Stimulated activated CD8-positive, alpha-beta memory T cell treated with anti-CD3 and anti-CD28 coated beads, Interleukin-12 subunit alpha, Interleukin-12 subunit beta, amount 100 ng/mL, for 4 hours (primary cell): ENCODE data around the gene ARFGEF3.
"Not testable (repeated sequence)": the region's sequence is repeated elsewhere in the genome, so short reads cannot be mapped to it uniquely, and the experiment has no call there.

Source experiments
- DNase-seq: peaks from one replicate; pipeline ENCODE4 v3.0.0-alpha.2; 2020; ENCODE audit warnings: low read depth

The ARFGEF3 gene

DNA sequence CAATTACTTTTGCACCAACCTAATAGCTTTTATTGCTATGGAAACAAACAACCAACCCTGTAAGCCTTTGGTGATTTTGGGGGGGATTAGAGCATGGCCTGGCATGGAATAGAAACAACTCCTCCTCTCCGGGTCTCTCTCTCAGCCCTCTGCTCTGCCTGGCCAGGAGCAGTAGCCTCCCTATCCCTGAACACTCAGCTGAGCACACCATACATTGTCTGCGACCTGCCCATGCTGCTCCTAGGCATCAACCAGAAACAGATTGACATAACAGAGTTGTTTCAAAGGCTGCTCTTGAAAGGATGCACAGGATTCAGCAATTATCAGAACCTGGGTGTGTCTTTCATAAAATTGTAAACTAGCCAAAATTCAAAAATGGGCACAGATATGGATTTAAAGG lies 186.1 kb downstream of the ARFGEF3 start:
- no peak for DNase-seq

DNA sequence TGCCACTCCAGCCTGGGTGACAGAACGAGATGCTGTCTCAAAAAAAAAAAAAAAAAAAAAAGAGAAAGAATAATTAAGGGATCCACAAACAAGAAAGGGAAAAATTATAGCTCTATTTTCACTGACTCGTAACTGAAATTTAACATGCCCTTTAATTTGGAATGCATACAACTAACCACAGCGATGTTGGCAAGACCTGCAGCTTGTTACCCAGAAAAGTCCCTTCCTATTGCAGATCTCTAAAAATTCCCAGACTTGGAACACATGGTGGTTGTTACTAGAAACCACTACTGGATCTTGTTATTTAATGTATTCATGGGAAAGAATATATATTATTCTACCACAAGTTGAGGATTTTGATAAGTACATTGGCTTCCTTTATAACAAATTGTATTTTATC lies 188.2 kb downstream of the ARFGEF3 start:
- DNase-seq: no peak

DNA sequence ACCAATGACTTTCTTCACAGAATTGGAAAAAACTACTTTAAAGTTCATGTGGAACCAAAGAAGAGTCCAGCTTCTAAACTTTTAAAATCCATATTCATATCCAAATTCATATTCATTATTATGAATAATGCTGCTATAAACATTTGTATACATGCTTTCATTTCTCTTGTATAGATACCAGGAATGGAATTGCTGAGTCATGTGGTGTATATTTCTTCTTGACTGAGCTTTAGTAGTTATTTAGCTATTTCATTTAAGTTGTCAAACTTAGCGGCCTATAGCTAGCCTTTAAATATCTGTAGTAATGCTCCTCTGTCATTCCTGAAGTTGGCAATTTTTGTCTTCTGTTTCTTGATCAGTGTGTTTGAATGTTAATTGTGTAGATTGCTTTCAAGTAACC lies 196.2 kb downstream of the ARFGEF3 start:
- no peak for DNase-seq

DNA sequence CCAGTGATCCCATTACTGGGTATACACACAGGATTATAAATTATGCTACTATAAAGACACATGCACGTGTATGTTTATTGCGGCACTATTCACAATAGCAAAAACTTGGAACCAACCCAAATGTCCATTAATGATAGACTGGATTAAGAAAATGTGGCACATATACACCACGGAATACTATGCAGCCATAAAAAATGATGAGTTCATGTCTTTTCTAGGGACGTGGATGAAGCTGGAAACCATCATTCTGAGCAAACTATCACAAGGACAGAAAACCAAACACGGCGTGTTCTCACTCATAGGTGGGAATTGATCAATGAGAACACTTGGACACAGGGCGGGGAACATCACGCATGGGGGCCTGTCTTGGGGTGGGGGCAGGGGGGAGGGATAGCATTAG lies 206.9 kb downstream of the ARFGEF3 start:
- not testable (repeated sequence) for DNase-seq

DNA sequence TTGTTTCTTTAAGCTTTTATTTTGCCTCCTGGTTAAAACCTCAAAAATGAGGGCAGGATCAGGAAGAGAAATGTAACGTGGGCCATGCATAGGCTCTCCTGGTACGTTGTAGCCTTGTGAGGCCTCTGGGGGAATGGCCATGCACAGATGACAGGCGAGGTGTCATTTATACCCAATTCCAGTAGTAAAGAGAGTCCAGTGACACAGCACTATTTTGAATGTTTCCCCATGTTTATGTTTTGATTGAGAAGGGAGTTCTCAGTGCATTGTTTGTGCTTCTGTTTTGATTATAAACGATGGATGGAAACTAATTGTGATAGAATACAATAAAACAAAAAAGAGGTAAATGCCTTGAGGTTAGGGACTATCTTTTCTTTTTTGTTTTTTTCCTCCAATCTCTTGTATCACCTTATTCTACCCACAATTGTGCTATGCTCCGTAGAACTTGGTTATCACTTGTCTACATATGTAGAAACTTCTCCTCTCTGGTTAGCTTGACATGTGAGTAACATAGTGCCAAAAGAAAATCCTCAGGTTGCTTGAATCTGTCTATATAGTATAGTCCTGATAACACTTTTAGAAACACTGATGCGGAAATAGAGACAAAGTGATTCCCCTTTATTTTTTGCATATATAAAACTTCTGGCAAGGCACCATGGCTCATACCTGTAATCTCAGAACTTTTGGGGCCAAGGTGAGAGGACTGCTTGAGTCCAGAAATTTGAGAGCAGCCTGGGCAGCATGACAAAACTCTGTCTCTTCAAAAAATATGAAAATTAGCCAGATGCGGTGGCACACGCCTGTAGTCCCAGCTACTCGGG lies 209.1 kb downstream of the ARFGEF3 start:
- DNase-seq: no peak

DNA sequence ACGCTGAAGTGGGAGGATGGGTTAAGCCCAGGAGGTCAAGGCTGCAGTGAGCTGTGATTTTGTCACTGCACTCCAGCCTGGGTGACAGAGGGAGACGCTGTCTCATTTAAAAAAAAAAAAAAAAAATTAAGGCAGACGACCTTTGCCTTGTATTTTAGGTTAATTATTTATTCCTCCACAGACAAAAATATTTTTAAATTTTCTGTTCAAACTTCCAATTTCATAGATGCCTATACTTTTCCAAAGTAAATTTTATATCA lies 209.6 kb downstream of the ARFGEF3 start:
- DNase-seq: no peak

DNA sequence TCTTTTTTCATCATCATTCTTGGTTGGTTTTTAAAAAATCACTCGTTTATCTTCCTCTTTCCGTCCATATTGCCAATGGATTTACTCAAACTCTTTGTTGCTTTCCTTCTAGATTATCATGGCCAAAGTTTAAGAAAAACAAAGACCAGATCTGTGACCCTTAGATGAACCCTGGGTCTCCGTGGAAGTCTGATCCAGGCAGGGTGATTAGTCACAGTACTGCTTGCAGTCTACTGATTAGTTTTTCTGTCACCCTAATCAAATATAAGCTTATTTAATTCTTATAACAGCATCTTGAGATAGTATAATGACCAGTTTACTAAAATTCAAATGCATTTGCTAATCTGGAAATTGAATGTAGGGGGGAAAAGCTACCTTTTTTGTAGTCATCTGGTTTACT lies 210.0 kb downstream of the ARFGEF3 start:
- DNase-seq: no peak

DNA sequence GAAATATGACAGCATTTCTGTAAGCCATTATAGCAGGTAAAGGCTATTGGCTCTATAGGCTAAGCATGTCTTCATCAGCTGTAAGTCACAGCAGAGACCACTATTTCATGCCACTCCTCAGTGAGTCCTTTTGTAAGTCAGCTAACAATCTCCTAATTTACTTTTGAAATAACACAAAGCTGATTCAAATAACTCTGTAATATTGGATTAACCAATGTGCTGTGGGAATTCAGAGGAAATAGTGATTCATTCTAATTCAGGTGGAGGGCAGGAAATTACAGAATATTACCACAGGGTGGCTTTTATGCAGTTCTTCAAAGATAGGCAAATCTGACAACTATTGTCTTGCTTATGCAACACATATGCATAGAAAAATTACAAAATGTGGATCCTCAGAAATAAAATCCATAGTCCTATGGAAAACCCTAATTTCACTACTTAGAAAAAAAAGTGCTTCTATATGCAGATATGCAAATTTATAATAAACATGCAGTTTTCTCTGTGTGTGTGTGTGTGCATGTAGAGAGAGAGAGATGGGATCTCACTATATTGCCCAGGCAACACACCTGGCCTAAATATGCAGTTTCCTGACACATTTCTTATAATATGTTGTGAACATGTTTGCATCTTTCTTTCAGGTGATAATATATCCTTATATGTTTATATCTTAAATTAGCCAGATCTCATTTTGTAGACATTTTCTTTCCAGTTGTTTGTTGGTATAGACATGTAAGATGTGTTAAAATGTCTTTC lies 211.1 kb downstream of the ARFGEF3 start:
- DNase-seq: no peak

DNA sequence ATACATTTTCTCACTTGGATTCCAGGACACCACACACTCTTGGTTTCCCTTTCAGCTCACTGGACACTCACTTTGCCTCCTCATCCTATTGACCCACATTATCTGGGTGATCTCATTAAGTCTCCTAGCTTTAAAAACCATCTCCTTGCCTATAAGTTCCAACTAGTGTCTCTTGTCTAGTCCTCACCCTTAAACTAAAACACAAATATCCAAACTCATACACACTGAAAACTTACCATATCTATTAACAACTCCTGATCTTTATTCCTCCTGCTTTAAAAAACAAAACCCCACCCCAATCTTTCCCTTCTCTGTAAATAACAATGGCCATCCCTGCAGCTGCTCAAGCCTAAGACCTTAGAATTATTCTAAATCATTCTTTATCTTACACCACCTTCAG lies 212.5 kb downstream of the ARFGEF3 start:
- DNase-seq: no peak

DNA sequence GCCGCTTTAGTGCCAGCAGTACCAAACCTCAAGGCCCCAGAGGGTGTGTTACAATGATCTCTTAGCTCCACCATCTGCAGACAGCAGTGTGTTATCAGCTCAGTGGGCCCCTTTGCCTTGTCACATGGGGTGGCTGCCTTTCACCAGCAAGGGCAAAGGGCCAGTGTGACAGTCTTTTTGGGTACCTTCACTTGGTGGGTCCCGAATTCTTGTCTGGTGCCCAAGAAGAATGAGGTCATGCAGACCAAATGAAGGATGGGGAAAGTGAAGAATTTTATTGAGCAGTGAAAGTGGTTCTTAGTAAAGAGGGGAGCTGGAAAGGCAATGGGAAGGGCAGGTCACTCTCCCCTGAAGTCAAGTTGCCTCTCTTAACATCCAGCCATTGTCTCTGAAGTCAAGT lies 213.1 kb downstream of the ARFGEF3 start:
- DNase-seq: no peak

DNA sequence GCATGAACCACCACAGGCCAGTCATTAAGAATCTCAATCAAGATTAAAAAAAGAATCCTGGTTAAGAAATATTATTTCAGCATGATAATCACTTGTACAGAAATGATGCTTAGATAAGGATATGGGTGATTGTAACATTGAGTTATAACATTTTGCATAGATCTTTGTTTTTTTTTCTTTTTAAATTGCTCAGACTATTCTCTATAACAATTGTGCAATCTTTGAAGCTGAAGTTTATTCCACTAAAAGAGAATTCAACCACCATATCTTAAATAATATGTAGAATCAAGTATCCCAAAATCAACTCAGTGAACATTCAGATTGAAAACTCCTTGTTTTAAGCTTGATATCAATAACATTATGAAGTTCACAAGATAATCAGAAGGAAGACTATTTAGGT lies 215.3 kb downstream of the ARFGEF3 start:
- no peak for DNase-seq

DNA sequence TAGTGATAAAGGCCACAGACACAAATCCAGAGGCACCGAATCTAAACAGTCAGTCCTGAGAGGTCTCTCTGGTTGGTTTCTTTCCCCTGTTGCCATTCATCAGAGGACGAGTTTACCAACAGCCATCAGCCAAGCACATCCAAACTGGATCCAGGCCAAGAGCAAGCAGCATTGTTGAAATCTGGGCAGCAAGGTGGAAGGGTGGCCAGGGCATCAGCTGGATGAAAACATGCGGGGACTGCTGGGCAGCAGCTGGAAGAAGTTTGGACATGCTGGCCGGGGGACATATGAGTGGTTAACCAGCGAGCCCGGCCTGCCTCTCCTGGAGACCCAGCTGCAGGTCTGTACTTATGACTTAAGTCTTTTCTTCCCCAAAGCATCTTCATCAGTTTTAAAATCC lies 216.1 kb downstream of the ARFGEF3 start, which contains the start of gene SMIM28:
TSS of gene SMIM28 (plus strand) at position 62 of the 400 bp plus-strand sequence. CDS start at position 230, 168 bp downstream.
- no peak for DNase-seq

DNA sequence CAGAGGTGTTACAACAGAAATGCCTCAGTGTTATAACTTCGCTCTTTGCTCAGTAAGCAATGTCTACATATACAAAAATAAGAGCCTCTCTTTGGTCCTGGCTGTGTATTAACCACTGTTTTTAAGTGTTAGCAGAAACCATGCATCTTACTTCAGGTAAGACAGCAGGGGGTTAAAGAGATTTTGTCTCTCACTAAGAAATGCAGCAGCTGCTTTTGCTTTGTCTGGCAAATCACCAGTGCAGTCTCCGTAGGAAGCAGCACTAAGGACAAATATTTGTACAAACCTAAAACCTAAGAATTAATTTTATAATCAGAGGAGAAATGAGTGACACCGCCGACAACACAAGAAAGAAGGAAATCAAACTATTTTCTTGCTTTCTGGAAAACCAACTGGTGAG lies 216.7 kb downstream of the ARFGEF3 start:
- DNase-seq: no peak

DNA sequence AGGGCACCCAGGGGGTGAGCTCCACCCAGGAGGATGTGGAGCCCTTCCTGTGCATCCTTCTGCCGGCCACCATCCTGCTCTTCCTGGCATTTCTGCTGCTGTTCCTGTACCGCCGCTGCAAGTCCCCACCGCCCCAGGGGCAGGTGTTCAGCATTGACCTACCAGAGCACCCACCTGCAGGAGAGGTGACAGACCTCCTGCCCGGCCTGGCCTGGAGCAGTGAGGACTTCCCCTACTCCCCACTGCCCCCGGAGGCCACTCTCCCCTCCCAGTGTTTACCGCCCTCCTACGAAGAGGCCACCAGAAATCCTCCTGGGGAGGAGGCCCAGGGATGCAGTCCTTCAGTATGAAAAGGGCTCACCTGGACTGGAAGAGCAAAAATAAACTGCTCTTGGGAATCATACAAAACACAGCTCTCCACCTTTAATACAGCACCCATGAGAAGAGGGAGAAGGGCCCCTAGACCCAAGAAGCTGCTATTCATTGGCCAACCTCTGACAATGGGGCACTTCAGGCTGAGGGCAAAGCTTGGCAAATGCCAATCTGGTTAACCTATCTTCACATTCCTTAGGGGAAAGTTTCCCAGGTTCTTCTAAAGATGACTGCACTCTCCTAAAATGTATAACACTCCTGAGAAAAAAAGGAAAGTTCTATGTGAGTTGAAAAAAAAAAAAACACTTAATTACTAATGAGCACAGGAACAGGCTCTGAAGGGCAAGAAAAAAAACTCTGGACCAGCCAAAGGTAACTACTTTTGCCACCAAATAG lies 220.9 kb downstream of the ARFGEF3 start:
- DNase-seq: no peak

DNA sequence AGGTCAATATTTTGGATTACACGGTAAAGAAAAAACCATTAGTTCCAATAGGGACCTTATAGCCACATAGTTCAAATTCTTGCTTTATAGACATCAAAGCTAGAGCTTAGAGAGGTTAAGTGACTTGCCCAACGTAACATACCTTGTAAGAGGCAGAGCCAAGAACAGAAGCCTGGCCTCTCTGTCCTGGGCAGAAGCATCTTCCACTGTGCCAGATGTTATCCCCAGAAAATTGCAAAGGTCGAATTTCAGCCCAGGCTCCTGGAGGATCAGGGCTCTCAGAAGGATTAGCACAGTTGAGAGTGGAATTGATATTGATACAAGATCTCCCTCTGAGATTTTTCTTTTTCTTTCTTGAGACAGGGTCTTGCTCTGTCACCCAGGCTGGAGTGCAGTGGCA lies 222.0 kb downstream of the ARFGEF3 start:
- no peak for DNase-seq

DNA sequence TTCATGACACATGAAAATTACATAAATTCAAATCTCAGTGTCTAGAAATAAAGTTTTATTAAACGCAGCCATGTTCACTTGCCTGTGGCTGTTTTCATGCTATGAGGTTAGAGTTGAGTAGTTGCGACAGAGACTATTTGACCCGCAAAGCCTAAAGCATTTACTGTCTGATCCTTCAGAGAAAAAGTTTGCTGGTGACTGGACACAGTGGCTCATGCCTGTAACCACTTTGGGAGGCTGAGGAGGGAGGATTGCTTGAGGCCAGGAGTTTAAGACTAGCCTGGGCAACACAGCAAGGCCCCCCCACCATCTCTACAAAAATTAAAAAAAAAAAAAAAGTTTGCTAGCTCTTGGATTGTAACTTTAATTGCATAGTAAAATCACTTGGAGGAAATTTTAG lies 225.2 kb downstream of the ARFGEF3 start:
- no peak for DNase-seq

DNA sequence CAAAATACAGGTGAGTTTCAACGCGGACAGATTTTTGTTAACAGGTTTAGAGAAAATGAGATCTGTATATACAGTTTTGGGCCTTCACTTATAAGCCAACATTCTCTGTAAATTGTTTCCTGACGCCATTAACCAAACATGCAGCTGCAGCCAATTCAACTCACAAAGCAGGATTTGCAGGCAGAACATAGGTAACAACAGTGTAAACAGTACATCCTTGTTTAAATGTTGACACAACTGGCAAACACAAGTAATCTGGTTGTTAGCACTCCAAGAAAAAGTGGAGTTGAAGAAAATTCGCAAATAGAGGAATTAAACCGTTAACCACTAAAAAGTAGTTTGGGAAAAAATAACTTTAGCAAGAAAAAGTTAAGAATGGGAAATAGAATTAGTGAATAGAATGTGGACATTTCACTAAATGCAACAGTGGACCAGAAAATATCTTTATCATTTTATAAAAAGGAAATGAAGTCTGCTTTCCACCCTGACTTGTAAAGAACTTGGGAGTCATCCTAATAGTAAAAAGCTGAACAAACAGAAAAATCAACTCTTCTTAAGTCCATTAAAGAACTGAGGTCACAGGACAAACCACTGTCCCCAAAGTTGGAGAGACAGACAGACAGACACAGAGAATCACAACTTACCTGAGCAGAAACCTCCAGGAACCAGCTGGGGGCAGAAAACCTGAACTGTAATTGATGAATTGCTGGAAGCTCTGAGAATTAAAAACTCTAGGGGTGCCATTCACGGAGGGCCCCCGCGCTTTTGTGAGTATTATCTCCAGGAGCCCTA lies 226.0 kb downstream of the ARFGEF3 start:
- no peak for DNase-seq

DNA sequence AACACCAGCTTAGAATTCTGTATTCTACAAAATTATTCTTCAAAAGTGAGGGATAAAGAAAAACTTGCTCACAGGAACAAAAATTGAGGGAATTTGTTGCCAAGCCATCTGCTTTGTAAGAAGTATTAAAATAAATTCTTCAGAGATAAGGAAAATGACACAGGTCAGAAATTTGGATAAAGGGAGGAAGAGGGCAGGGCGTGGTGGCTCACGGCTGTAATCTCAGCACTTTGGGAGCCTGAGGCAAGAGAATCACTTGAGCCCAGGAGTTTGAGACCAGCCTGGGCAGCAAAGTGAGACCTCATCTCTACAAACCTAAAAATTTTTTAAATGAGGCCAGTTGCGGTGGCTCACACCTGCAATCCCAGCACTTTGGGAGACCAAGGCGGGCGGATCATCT lies 227.8 kb downstream of the ARFGEF3 start:
- no peak for DNase-seq
